Esophagus muscularis mucosa (tissue), 4 donors: ENCODE measurements around the gene BCL11B.

ENCODE experiments used
- EP300 ChIP-seq: sonication (generic); formaldehyde crosslinking; IDR thresholded peaks from one replicate; pipeline ENCODE4 v1.6.1; 2017; ENCODE audit warnings: antibody characterized with exemption
- POLR2A ChIP-seq: fragments of 450-650 bp; IDR thresholded peaks from one replicate; pipeline ENCODE4 v1.6.1; 2017; ENCODE audit warnings: antibody characterized with exemption, moderate library complexity, mild to moderate bottlenecking, low read depth
- TF ChIP-seq, protein P1 (sequence below), 3 experiments: fragments of 200-600 bp in 2 of 3; fragments of 450-650 bp in 1 of 3; sonication (generic) in 2 of 3; IDR thresholded peaks; one replicate each; pipeline ENCODE4 v1.5.1; 2017 to 2019; ENCODE audit warnings: antibody characterized with exemption in 3 of 3, mild to moderate bottlenecking in 2 of 3, moderate library complexity in 1 of 3

DNA sequence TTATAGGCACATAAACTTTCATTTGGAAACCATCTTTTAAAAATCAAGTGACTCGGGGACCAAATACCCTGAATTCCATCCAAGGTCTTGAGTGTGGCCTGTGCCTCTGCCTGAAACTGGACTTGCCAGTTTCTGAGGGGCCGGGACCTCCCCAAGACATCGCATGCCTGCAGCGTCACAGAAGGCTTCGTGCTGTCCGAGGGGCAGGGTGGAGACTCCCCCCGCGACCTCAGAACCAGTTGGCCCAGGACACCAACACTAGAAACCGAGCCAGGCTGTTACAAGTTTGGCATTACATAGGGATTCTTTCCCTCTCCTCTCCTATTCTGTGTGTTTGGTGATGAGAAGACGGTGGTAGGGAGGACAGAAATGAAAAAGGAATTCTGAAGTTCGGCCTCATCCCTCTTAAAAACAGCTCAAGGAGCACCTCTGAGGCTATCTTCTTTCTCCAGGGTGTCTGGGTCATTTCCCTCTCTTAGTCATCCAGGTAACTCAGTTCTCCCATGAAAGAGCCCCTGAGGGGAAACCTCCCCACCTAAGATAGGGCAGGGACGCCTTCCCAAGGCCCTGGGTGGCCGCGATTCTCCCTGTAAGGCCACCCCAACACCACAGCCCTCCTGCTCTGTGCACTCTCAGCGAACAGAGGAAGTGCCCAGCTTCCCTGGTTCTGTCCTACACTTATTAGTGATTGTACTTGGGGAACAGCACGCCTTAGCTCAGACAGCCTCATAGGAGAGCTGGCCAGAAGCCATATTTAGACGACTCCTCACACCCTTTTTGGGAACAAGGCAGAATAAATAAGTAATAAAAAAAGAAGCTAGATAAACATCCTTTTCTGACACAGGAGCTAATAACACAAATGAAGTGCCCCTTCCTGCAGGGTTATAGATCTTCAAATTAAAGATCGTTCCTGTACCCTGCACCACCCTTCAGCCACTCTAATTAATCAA is 93.8 kb downstream of the BCL11B start:
- TF ChIP-seq, protein P1, sequence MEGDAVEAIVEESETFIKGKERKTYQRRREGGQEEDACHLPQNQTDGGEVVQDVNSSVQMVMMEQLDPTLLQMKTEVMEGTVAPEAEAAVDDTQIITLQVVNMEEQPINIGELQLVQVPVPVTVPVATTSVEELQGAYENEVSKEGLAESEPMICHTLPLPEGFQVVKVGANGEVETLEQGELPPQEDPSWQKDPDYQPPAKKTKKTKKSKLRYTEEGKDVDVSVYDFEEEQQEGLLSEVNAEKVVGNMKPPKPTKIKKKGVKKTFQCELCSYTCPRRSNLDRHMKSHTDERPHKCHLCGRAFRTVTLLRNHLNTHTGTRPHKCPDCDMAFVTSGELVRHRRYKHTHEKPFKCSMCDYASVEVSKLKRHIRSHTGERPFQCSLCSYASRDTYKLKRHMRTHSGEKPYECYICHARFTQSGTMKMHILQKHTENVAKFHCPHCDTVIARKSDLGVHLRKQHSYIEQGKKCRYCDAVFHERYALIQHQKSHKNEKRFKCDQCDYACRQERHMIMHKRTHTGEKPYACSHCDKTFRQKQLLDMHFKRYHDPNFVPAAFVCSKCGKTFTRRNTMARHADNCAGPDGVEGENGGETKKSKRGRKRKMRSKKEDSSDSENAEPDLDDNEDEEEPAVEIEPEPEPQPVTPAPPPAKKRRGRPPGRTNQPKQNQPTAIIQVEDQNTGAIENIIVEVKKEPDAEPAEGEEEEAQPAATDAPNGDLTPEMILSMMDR (IDR thresholded peaks at IDR 0.05), result no peak
- no peak for TF ChIP-seq EP300
- no peak for TF ChIP-seq POLR2A
